Hematopoietic multipotent progenitor cell treated with erythropoietin and hydrocortisone succinate and interleukin-3 and kit ligand, for 15 days (in vitro differentiated cells): ENCODE results near the gene LPAR3.

Experiments
- DNase-seq: peaks from one replicate; pipeline ENCODE4 v3.0.0-alpha.2; 2015; ENCODE audit warnings: low spot score

Gene LPAR3

DNA sequence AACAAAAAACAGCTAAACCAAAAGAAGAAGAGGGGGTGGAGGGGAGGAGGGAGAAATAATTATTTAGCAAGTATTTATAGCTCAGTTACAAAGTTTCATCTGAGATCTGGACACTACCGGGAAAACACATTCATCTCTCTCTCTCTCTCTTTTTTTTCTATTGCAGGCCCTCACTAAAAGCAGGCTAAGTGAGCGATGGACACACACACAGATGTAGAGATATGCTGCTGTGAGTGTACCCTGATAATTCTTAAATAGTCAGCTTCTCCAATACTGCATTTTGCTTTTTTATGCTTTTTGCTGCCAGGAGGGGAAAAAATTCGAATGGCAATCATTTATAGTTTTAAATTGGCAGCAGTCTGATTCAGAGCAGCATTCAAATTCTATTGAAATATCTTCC lies 65.0 kb downstream of the LPAR3 start:
- DNase-seq, result no peak

DNA sequence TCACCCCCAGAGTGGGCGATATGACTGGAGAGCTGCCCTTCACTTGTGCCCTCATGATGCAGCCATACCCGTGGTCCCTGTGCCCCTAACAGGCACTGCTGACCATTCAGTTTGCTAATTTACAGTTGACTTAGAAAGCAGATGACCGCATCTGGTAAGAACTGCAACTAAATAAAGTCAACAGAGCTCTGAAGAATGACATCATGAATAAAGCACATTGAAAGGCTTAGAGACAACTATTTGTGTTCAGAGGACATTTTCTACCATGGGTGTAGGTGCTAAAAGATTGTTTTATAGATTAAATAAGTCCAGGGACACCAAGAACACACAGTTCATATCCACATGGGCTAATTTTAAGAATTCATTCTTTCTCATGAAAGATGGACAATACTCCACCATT lies 65.5 kb downstream of the LPAR3 start:
- no peak for DNase-seq

DNA sequence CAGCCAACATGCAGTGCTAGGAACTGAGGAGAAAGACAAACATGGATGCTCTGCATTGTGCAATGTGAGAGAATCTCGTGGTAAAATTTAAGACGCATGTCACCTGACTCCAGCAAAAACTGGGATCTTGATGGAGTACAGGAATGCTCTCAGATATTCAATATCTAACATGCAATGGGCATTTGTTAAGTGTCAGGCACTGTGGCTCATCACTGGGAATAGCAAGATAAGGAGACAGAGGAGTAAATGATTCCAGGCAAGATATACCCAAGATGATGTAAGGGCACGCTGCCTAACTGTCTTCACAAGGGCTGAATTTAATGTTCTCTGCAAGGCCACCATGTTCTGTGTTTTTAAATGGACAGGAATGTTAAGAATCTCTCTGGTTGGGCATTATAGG lies 67.8 kb downstream of the LPAR3 start:
- DNase-seq, result no peak

DNA sequence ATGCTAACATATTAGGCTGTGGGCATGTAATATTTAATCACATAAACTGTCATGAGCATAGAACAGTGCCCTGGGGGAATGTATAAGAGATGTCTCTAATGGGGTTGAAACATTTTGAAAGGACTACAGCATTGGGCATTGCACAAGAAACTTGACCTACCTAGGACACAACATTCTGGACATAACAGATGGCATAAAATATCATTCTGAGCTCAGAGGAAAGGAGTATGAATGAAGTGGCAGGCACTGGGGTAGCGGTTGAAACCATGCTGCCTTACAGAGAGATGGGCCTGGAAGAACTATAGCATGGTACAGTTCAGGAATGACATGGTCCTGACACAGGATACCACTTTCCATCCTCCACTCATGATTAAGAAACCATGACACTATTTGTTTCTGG lies 69.0 kb downstream of the LPAR3 start:
- no peak for DNase-seq

DNA sequence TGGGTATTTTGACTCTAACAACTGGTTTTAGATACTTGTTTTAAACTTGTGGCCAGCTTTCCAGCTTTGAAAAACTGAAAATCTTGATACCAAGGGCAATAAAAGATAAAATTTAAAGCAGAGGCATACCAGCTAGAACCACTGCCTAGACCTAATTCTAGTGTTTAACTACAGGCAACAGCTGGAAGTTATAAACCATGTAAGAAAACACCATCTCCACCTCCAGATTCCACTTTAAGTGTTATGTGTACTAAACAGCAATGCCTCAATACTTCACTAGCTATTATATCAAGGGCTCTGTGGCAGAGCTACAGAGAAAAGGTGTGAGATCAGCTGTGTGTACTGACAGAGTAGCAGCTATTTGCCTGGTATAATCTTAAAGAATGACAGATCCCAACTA lies 69.5 kb downstream of the LPAR3 start:
- DNase-seq, result no peak

DNA sequence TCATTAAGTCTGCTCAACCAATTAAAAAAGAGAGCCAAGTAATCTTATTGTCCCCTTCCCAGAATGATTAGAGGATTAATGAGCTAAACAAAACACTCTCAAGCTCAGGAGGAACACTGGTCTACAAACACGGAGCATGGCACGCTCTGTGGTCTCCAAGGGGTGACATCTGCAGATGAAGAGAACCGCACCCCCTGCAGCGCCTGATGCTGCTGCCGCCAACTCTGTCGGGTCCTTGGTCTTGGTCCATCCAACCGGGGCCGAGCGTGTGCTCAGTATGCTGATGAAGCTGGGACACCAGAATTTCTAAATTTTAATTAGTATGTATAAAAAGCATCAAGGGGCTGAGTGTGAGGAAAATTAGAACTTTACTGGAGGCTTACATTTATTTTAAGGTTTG lies 82.7 kb downstream of the LPAR3 start:
- DNase-seq, result no peak

DNA sequence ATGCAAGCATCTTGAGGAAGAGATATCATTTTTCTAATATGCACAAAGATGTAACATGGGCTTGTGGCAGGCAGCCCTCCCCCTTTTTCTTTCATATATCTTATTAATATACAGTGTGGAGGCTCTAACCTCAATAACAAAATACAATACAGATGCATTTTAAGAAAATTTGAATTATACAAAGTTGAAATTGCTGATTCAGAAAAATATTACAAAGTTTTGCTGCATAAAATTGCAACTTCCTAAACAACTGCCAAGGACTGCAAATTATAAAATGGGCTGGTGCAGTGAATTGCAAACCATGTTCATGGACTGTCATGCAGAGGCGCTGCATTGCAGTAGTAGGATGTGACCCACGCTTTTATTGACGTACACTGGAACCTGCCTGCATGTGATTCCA lies 84.0 kb downstream of the LPAR3 start:
- no peak for DNase-seq

DNA sequence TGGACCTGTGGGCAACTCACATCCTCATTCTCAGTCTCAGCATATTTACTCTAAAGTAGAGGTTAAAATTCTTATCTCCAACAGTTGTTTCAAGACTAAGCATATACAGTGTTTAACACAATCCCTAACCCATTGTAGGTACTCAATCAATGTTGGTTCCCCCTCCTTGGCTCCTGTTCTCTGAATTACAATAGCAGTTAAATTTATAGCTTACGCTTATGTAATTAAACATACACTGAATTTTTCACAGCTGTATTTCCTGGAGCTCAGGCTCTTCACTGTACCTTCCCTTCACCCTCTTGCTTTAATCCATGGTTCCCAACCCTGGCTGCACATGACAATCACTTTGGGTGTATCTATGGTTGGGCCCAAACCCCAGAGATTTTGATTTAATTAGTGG lies 89.4 kb downstream of the LPAR3 start:
- no peak for DNase-seq

DNA sequence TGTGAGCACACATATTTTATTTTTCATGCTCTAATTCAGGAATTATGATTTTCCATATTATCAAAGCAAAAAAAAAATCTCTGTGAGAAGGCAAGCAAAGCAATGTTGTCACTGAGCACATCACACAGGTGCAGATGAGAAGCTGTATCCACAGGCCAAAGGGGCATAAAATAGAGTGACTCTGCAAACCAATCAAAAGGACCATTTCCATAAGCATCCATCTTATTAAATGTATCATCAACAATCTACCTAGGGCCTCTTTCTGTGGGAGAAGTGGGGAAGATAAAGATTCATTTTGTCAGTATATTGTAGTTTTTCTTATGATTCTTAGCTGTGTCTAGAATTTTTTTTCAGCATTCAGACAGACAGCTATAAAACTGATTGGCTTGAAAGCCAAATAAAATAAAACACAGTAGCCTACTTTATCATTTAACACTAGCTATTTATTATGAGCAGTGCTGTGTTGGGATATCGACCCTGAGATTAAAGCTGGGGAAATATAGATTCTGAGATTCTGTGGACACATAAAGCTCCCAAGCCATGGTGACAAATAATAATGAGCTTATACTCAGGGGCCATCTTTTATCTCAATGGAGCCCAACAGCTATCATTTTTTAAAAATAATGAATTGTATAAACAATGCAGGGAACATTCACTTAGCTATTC lies 90.3 kb downstream of the LPAR3 start:
- DNase-seq, result no peak

DNA sequence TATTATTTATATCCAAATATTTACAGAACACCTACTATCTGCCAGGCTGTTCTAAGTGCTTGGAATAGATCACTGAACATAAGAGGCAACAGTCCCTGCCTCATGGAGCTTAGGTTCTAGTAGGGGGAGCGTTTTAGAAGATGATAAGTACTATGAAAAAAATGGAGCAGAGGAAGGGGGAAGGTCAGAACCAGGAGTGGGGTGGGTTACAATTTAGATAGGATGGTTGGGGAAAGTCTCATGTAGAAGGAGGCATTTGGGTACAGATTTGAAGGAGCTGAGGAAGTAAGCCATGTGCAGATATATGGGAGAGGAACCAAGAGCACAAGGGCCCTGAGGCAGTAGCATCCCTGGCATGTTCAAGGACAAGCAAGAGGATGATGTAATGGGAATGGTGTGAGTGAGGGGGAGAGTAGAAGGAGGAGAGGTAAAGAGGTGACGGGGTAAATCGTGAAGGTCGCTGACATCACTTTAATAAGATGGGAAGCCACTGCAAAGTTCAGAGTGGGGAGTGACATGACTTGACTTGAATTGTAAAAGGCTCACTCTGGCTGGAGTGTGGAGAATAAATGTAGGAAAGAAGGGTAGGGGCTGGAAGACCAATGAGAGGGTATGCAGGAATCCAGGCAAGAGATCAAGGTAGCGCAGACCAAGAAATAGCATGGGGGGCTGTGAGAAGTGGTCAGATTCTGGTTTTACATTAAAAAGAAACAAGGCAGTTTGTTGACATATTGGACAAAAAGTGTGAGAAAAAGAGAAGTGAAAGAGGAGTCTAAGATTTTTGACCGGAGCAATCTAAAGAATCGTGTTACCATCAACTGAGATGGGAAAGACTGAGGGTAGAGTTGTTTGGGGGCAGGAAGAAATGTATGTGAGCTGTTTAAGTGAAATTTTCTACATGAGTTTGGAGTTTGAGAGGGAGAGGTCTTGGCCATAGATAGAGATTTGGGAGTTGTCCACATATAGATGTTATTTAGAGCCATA lies 92.6 kb downstream of the LPAR3 start:
- no peak for DNase-seq

DNA sequence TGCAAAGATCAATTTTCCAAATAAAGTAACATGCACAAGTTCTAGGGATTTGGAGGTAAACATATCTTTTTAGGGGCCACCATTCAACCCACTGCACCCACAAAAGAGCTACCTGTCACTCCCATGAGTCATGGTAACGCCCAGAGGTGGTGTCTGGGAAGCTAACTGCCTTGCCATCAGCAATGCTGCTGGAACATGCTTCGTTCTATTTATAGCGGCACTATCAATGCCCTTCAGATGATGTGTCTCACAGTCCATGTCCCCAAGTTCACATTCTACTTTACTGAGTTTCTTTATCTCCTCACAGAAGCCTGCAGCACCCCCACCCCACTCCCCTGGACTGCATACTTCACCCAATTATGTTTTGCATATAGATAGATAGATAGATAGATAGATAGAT lies 95.4 kb downstream of the LPAR3 start:
- no peak for DNase-seq

DNA sequence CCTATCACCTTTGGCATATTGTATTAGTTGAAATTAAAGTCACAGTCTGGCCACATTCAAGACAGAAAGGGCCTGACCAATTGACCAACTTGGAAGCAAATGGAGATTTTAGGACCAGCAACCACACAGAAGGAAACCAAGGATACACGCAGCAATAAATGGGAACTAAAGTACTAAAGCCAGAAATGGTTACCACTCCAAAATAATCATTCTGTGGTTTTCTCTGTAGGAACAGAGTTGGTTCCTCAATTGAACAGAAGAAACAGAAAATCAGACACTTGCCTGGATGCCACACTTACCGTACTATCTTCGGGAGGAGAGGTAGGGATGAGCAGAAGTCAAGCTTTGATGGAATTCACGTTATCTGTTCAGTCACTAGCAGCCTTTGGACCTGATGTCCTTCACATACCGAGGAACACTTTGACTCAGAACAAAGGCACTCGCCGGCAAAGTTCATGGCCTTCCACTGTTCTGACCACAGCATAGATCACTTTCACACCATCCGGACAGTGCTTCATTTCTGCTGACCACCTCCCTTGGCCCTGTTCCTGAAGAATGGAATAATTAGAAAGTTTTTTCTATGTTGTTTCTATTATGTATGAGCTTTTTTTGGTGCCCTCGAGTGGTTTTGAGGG lies 96.9 kb downstream of the LPAR3 start:
- DNase-seq, result no peak

DNA sequence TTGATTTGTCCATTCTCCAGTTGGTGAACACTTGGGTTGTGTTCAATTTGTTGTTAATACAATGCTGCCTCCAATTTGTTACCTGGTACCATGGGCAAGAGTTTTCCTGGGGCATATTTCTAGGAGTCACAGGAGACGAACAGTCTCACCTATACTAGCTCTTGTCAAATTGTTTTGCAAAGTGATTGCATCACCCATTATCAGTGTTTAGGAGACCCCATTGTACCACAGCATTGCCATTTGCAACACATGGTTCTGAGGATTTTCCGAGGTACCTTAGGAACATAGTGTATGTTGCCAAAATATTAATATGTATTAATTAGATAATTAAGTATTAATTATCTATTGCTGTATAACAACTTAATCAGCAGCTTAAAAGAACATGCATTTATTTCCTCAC lies 97.8 kb downstream of the LPAR3 start:
- DNase-seq, result no peak

DNA sequence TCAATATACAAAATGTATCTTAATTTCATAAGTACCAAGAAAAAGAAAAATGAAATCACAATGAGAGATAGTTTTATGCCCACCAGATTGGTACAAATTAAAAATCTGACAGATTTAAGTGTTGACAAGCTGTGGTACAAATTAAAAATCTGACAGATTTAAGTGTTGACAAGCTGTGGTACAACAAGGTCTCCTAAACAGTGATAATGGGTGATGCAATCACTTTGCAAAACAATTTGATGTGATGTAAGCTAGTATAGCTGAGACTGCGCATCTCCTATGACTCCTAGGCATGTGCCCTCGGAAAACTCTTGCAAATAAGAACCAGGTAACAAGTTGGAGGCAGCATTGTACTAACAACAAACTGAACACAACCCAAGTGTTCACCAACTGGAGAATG lies 100.6 kb downstream of the LPAR3 start:
- DNase-seq, result no peak

DNA sequence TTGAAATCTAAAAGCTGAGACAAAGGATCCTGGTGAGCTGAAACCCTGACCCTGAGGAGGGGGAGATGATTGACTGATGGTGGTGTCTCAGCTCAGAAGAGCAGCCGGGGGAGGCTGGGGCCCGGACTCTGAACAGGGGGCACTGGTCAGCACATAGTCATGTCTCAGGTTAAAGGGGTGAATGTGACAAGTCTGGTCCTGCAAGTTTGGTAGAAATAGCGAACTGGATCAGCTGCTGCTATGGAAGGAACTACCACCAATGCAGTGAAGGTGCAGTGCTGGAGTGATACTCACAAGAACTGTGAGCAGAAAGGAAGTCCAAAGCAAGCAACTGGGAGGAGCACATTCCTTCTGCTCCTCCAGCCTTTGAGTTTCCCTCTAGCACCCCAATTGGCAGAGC lies 104.0 kb downstream of the LPAR3 start:
- no peak for DNase-seq

DNA sequence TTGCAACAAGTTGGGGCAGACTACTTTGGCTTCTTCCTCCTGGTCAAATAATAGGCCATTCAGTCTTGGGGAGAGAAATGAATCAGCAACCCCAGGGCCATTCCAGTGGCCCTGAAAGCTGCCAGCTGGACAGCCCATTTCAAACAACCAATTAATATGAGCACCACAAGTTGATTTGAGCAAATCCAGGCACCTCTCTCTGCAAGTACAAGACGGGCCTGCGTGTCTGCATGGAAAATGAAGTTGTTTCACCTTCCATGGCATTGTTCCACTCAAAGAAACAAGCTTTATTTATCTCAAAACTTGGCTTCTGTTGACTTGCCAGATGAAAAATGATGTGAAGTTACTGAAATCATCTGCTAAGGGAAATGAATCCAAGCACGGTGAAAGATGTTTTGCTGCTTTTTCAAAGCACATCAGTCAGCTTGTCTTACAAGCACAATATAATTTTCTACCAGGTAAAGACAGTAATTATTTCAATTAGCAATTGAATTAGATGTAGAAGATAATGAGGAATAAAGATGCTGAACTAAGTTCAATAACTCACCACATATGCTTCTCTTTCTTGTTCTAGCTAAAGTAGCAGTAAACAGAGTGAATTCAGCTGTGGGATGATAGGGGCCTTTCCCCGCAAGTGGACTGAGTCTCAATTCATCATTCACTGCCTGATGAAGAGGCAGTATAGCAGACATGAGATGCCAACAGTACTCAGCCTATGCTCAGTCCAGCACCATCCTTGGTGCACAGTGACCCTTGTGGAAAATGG lies 107.6 kb downstream of the LPAR3 start:
- DNase-seq, result no peak

DNA sequence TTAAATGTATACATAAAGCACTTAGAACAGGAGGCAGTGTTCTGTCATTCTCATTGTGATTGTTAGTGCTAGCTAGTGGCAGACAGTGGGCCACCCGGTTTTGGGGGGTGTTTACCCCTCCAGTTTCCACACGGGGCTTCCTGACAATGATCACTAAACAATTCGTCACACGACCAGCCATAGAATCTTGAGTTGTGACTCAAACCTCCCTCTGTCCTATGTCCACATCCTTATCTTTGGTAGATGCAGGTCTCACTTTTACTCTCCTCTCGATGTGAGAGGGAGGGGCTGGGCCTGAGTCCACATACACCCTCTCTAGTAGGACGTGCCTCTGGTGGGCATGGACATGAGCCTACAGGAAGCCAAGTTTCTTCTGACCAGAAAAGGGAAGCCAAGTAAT lies 110.1 kb downstream of the LPAR3 start:
- no peak for DNase-seq

DNA sequence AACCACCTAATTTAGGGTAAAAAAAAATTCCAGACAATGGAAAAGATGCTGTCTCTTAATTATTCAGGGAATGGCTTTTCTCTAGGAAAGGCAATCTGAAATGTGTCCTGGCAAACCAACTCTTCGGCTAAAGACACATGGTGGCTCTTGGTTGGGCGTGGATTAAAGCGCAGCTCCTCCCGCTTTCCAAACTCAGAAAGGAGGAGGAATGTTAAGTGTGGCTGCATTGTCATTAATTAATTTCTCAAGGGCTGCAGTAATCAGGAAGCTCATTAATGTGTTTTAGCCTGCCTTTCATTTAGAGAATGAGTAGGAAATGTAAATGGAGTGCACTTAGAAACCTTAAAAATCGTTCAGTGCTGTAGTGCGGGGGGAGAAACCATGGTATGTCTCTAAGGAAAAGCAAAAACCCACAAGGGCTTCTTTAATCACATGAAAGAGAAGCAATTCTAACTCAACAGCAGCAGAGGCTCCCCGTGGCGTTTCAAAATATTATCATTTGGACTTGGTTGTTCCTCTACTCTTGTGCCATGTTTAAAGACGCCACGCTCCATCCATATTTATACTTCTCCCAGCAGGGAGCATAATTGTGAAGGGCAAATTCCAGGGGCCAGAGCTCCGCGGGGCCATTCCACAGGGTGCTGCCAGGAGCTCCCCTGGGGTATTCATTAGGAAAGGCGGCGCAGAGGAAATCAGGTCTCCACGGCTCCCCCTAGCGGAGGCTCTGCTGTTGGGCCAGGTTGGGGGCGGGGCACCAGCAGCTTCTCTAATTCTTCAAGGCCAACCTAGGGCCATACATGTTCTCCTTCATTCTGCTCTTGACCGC lies 110.8 kb downstream of the LPAR3 start:
- DNase-seq, result peak; percentile 64

DNA sequence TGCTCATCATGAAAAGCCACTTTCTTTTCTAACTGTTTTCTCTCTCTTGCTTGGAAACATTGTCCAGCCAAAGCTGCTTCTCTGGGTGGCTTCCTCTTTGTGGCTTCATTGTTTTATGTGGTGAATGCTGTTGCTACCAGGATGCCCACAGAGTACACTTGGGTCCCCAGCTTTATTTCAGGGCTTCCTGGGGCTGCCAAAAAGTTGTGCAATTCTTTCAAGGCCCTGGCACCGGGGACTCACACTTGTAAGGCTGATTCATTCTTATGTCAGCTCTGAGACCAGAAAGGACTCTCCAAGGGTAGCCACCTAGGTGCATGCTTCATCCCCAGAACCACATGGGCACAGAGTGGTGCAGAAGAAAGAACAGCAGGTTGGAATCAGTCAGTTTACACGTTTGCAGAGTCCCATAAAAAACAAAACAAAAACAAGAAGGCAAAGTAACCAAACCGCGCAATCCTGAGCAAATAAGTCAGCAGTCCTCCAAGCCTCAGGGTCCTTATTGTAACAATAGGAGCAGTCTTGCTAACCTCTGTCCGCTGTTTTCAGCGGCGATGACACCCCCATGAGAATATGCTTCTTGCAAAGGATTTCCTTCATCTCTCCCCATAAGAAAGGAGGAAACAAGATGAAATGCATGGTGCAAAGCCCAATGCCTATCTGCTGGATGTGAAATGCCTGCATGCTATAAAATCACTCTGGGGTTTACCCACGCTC lies 112.8 kb downstream of the LPAR3 start:
- DNase-seq, result no peak

DNA sequence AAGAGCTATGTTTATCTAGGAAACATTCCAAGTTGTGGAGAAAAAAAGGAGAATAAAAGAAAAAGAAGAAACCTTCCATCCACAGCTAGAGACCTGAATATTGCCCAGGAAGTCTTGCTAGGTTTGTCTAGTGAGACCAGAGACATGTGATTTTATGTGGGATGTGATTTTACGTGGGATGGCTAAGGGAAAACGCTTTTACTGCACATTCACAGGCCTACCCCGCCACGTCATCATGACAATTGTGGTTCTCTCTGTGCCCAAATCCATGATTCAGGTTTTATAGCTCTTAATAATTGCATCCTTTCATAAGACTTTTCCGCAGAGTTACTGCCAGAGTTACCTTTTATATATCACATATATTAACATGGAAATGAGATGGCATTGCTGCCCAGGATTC lies 116.4 kb downstream of the LPAR3 start:
- no peak for DNase-seq

DNA sequence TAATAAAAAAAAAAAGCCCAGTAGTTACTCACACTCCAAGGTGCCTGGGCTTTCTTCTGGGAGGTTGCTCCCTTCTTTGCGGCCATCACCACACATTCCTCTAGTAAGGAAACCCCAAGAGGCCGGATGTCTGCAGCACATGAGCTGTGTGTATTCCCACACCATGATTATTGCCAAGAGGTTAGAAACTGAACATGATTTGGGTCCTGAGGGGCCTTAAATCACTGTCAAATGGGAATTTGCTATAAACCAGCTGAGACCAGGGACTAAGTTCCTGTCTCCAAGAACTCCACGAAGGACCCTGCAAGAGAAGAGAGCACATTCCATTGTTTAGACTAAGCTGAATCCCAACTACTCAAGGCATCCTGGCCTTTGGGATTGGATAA lies 117.5 kb downstream of the LPAR3 start:
- no peak for DNase-seq
